ENCODE measurements around the gene RNF111.

Gene RNF111

GRCh38 chr15:59001946-59002345, 14.5 kb downstream of the RNF111 start:
- no peak for DNase-seq

- no peak for DNase-seq
These were observed 15.0 kb downstream of the RNF111 start for GRCh38 chr15:59002418-59002859.

DNA sequence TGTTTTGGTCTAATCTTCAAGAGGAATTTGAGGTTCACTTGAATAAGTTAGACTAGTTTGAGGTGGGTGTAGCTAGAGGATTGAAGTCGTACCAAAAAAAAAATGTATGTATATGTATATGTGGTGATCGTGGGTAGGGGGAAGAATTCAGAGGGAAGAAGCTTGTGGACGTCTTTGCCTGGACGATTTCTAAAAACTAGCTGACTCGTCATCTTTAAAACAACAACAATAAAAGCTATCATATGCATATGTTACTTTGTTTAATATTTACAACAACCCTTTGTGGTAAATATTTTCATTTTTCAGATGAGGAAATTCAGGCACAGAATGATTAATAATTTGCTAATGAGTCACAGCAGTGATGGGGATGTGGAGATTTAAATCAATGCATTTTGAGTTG, 18.1 kb downstream of the RNF111 start:
- no peak for DNase-seq

GRCh38 chr15:59008086-59008485, 20.6 kb downstream of the RNF111 start:
- DNase-seq: no peak

GRCh38 chr15:59011262-59011952, 23.9 kb downstream of the RNF111 start:
- no peak for DNase-seq

DNA sequence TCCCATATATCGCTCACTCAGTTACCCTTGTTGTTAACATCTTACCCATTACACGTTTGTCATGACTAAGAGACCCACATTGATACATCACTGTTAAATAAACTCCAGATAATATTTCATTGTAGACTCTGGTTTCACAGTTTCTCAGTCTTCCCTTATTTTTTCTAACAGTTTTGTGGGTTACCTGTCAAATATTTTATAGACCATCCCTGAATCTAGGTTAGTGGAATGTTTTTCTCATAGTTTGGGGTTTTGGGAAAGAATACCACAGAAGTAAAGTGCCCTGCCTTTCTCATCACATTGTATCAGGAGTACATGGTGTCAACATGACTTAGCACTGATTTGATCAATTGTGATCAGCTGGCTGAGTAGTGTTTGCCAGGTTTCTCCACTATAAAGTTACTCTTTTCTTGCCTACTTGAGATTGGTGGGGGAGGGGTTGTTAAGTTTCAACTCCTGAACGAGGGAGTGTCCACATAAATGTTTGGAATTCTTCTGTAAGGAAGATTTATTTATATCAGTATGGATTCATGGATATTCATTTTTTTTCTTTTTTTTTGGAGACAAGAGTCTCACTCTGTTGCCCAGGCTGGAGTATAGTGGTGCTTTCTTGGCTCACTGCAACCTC, 25.9 kb downstream of the RNF111 start:
- DNase-seq: no peak

- DNase-seq: no peak
These were observed 26.6 kb downstream of the RNF111 start for GRCh38 chr15:59014068-59014467.

GRCh38 chr15:59017449-59017848, 30.0 kb downstream of the RNF111 start:
- no peak for DNase-seq

DNA sequence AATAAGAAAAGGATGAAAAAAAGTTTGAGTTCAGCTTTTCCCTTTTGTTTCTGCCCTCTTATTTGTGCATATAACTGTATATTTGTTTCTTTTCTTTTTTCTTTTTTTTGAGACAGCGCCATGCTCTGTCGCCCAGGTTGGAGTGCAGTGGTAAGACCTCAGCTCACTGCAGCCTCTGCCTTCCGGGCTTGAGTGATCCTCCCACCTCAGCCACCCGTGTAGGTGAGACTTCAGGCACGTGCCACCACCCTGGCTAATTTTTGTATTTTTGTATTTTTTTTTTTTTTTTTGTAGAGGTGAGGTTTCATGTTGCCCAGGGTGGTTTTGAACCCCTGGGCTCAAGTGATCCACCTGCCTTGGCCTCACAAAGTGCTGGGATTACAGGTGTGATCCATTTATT, 31.4 kb downstream of the RNF111 start:
- DNase-seq: no peak

DNA sequence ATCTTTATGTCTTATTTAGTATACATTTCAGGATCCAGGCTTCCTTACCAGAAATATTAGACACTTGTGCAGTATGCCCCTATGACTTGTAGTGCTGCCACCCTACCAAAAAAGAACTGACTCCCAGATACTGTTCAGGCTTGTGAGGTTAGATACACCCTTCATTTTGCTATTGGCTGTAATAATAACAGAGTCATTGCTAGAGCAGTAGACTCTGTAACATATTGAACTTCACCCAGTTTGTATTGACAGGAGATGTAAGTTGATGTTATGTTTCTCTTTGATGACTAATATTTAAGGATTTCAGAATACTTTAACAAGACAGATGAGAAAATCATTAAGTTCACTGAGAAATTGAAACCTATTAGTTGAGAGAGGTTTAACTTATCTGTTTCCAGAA, 32.9 kb downstream of the RNF111 start:
- DNase-seq: no peak

- no peak for DNase-seq
These were observed 34.7 kb downstream of the RNF111 start for GRCh38 chr15:59022188-59022587.

DNA sequence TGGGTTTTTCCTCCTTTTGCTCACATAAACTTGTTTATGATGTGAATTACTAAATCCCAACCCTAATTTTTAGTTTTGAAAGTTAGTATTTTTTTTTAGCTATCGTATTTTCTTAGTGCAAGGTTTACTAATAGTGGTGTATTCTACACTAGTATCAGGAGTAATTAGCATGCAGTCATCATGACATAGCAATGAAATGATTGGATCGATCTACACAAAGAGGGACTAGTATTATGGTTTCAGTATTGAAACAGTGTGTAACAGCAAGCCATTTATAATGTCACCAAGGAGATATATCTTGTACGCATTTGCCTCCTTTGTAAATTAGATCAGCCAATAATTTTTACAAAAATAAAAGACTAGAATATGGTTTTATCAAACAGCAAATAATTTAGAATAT, 38.7 kb downstream of the RNF111 start:
- DNase-seq: no peak

DNA sequence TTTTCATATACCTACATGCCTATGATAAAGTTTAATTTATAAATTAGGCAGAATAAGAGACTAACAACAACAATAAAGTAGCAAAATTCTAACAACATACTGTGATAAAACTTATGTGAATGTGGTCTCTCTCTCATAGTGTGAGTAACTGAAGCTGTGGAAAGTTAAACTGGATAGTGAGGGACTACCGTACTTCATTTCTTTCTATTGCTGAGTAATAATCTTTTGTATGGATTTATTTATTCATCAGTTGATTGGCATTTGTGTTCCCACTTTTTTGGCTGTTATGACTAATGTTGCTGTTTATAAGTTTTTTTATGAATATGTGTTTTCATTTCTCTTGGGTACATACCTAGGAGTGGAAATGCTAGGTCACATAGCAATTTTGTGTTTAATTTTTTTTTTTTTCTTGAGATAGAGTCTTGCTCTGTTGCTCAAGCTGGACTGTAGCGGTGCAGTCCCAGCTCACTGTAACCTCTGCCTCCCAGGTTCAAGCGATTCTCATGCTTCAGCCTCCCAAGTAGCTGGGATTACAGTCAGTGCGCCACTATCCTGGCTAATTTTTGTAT, 41.0 kb downstream of the RNF111 start:
- DNase-seq: no peak

DNA sequence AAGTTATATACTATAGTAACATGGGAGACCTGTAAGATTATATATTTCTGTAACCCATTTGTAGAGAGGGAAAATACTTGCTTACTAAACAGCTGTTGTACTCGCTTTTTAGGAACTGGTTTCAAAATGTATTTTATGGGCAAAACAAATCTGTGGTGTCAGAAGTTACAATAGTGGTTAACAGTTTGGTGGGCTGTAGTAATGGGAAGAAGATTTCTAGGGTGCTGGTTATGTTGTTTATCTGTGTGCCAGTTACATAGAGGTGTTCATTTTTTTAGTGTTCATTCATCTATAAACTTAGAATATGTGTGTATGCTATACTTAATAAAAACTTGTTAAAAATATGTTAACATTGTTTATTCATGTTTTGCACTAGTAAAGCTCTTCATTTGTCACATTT, 42.1 kb downstream of the RNF111 start:
- DNase-seq: no peak

DNA sequence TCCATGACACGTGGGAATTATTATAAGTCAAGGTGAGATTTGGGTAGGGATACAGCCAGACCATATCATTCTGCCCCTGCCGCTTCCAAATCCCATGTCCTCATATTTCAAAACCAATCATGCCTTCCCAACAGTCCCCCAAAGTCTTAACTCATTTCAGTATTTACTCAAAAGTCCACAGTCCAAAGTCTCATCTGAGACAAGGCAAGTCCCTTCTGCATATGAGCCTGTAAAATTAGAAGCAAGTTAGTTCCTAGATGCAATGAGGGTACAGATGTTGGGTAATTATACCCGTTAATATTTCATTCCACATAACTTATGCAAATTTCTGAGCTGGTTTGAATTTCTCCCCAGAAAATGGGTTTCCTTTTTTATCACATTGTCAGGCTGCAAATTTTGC, 47.7 kb downstream of the RNF111 start:
- DNase-seq: no peak

DNA sequence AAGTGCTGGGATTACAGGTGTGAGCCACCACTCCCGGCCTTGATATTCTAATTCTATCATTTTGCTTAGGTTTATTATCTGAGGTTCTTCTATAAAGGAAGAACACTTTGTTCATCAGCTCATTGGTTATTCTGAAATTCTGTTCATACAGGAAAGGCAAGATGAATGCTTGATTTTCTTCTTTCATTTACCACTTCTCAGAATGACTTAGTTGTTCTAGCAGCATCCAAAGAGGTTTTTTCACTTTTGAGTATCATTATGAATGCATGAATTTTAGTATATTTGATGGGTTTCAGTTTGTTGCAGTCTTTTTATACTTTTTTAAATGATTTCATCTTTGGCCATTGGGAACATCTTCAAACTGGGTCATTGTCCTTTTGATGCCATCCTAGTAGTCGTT, 51.8 kb downstream of the RNF111 start:
- no peak for DNase-seq

- DNase-seq: no peak
These were observed 54.6 kb downstream of the RNF111 start for GRCh38 chr15:59042041-59042440.

DNA sequence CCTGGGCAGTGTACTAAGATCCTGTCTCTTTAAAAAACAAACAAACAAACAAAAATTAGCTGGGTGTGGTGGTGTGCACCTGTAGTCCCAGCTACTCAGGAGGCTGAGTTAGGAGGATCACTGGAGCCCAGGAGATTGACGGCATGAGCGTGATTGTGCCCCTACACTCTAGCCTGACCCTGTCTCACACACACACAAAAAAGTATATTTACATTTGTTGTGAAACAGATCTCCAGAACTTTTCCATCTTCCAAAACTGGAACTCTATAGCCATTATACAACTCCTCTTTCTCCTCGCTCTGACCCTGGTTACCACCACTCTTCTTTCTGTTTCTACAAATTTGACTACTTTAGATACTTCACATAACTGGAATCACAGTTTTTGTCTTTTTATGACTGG, 61.4 kb downstream of the RNF111 start:
- no peak for DNase-seq

- DNase-seq: no peak
These were observed 64.7 kb downstream of the RNF111 start for GRCh38 chr15:59051873-59052861.

- no peak for DNase-seq
These were observed 65.5 kb downstream of the RNF111 start for GRCh38 chr15:59052915-59053407.

GRCh38 chr15:59053482-59053881, 66.0 kb downstream of the RNF111 start:
- no peak for DNase-seq

DNA sequence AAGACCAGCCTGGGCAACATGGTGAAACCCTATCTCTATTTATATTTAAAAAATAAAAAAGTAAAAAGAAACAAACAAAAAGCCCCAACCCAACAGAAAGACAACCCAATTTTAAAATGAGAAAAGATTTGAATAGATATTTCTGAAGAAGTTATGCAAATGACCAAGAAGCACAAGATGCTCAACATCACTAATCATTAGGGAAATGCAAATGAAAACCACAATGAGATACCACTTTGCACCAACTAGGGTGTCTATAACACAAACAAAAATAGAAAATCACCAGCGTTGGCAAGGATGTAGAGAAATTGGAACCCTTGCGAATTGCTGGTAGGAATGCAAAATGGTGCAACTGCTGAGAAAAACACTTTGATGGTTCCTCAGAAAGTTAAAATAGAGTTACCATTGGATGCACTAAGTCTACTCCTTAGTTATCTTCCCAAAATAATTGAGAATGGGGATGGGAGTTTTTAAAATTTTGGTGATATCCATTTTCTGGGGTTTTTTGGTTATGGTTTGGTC, 71.7 kb downstream of the RNF111 start:
- no peak for DNase-seq

DNA sequence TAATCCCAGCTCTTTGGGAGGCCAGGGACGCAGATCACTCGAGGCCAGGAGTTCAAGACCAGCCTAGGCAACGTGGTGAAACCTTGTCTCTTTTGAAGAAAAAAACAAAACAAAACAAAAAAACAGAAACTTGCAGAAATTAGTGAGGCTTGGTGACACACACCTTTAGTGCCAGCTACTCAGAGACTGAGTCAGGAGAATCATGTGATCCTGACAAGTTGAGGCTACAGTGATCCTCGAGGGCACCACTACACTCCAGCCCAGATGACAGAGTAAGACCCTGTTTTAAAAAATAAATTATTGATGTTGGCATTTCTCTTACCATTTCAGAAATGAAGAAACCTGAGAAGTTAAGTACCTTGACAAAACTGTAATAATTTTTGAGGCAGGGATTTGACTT, 72.9 kb downstream of the RNF111 start:
- no peak for DNase-seq

Measured in hippocampal formation (tissue), 2 donors.